GM18519 (cell line): ENCODE measurements around the gene TTC12.
"Not testable (repeated sequence)": the region's sequence is repeated elsewhere in the genome, so short reads cannot be mapped to it uniquely, and the experiment has no call there.

Experiments
- ATAC-seq: cut with Tn5 transposase; IDR thresholded peaks from one replicate; pipeline ENCODE4 v1.9.1; 2021; ENCODE audit warnings: mild to moderate bottlenecking, moderate library complexity; ENCODE audit not compliant: unreplicated experiment, low FRiP score

The TTC12 gene

DNA sequence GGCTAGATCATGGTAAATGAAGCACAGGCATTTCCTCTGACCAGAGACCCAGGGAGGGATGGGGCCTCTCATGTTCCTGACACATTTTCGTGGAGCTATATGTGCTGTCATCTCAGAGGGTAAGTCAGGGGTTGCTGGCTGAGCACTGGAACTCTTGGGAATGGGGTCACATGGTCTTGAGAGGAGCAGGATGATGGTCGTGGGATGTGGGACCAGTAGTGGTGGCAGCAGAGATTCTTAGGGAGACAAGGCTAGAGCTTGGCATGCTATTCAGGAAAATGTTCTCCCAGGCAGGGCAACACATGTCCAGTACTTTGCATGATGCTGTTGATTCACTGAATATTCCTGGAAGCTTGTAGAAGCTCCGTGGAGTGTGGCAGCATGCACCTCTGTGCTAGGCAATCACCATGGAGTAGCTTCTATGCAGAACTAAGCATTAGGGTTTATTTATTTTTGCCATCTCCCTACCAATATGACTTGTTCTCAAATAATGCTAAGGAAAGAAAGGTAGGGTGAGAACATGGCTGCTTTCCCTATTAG lies 31.4 kb upstream of the TTC12 start:
- ATAC-seq, result no peak

DNA sequence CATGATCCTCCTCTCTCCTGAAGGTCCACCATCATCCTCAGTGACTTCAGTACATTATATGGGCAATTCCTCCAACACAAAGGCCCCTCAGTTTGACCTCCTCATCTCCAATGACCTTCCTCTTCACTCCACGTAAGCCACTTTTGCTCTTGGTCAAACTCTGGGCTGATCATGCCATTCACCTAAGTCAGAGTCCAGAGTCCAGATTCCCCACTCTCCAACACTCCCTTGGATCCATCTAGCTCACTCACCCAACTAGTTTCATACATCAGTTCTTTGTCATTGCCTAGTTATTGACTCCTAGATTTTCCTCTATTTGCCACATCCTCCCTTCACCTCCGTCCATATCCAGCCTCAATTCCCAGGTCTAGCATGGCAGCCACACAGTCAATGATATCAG lies 30.5 kb upstream of the TTC12 start:
- ATAC-seq, result no peak

DNA sequence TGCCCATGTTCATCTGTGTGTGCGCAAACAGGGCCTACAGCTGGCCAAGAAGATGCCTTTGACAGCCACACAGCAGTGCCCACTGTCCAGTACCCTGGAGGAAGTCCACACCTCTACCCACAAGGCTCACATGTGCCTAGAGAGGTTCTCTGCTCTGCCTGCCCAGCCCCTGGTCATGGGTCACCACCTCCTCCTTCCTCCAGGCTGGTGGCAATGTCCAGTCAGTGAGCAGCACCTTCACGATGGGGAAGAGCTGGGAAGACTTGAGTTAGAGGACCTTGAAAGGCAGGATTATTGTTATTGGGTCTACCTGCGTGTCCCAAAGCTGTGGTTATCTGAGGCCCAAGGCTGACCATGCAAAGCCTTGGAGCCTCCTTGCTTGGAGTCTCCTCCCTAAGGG lies 28.4 kb upstream of the TTC12 start:
- no peak for ATAC-seq

DNA sequence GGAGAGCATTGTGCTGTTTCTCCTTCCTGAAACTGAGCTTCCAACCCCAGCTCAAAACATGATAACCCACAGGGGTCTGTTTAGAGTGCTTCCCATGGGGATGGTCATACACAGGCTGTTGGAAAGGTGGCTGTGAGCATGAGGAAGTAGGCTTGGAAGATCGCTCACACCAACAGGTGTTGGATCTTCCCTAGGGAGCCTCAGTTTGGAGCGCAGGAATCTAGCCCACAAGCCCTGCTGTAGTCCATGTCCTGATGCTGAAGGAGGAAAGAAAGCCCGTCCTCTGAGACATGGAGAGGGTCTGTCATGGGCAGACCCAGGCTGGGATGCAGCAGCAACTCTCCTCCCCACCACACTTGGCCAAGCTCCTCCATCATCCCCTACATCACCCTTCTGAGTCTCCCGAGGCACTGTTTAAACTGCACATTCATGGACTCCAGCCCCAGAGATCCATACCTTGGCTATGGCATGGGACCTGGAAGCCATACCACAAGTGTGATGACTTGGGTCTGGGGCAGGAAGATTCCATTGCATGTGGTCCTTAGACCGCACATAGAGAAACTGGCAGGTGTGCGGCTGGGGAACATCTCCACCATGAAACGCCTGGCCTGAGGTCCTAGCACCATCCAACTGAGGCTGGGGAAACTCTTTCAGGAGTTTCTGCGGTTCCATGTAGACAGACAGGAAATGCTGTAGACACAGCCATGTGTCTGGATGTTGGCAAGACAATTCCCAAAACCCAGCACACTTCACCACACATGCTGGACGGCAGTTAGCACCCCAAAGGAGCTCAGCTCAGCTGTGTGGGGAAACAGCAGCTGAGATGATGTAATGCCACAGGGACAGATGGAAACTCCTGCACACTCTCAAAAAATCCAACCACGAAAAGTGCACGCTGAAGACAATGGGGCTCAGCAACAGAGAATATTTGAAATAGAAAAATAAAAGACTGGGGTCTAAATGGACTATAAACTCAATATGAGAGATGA lies 27.6 kb upstream of the TTC12 start:
- no peak for ATAC-seq

DNA sequence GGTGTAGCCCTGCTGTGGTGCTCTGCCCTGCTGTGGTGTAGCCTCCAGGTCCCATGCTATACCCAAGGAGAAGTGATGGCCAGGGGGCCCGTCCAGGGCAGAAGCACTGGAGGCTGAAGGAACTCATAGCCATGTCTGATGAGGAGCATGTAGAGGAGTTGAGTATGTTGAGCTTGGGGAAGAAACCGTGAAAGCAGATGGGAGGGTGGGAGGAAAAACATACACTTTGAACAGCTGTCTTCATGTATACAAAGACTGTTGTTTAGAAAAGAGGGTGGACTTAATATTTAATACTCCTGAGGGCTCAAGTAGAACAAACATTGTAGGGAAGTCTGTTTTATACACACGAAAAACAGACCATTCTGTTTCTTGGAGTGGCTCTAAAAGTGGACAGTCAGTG lies 26.6 kb upstream of the TTC12 start:
- ATAC-seq, result no peak

DNA sequence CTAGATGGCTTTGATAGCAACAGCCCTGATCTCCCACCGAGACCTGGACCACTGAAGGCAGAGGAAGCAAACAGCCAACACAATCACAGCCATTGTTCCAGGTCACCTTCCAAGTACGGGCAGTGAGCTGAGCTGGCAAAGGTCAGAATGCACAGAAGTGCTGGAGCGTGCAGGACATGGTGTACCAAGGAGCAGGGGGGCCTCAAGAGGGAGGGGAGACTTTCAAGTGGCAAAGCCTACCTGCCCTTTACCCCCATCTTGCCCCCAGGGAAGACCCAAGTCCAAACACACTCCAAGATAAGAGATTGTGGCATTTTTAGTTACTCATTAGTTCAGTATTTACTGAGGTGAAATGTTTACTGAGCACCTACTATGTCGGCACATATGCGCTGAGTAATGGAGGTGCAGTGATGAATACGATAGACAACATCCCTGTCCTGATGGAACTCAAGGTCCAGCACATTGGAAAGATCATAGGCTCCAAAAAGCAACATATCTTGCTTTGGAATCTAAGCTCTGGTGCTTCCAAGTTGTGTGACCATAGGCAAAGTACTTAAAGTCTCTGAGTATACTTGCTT lies 26.0 kb upstream of the TTC12 start:
- ATAC-seq, result no peak

DNA sequence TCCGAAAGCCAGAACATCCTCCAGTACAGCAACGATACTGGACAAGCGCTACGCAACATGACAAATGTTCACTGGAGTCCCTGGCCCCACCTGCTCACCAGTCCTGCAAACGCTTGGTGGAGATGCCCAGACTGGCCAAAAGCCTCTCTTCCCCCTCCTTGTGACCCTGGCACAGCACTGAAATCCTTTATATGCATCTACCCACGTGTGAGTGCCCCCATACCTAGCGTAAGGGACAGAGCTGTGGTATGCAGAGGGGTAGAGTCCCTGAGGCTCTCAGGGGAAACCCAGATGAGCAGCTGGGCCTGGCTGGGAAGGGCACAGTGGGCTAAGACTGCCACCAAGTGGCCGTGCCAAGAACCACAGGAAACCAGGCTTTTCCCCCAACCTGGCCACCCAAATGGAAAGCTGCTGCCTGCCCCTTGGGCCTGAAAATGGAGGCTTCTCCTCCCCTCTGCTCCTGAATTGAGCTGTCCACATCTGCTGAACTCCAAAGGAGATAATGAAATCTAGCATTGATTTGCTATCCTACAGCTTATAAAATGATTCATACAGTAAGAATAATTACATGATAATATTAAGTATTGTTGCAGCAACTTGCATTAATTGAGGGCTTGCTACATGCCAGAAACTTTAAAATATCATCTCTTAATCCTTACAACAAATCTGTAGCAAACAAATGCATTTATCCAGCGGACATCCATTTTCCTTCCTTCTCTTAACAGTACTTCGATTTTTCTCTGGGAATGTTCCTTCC lies 24.8 kb upstream of the TTC12 start:
- ATAC-seq, result no peak

DNA sequence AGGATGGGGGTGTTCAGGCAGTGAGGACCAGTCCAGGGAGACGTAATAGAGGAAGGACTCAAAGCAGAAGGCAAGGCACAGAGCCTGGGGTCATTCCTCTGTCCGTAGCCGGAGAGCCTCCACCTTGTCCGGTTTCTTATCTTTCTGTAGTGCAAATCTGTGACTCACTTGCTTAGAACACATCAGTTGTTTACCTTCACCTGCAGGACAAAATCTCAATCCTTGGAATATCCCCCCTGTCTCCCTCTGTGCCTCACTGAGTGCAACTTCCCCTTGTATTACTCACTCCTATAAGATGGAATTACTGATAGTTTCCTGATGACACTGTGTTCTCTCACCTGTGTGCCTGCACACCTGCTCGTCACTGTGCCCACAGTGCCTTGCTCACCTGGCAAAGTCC lies 20.4 kb upstream of the TTC12 start:
- no peak for ATAC-seq

DNA sequence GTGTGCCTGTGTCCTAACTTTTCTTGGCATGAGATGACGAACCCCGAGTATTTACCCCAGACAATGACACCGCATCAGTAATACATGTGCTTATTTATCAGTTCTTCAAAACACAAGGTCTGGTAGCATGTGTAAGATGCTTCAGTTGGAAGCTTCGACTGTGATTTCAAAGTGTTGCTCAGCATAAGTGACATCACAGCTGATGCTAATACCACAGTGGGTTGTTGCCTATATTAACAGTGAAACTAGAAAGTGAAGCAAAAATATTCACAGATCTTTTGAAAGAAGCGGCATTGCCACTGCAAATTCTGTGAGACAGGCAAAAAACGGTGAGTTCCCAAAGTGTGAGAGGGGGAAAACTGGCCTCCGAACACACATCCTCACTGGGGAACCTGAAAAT lies 18.4 kb upstream of the TTC12 start:
- no peak for ATAC-seq

DNA sequence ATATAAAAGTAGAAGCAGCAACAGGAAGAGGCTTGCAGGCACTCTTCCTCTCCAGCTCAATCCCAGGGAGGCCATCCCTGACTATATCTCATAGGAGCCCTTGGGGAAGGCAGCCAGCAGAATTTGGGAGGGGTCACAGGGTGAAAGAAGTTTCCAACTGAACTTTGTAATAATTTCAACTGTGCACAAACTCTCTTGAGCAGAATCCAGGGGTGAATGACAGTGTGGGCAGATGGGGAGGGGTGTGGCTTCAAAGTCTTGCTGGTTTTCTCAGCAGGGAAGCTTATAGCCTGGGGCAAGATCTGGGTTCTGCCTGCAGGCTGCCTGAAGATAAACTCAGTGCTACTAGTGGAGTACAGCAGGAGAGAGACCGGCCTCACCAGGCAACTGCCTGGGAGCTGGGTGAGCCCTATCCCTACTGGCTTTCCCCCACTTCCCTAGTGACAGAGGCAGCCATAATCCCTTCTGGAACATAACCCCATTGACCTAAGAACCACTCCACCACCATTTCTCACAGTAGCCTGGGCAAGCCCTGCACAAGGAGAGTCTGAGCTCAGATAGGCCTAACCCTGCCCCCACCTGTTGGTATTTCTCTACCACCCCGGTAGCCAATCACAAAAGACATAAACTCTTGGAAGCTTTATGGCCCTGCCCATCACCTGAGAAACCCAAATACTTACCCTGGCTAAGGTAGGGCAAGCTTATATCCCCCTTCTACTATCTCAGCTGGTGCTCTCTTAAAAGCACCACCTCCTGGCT lies 17.8 kb upstream of the TTC12 start:
- ATAC-seq, result no peak

DNA sequence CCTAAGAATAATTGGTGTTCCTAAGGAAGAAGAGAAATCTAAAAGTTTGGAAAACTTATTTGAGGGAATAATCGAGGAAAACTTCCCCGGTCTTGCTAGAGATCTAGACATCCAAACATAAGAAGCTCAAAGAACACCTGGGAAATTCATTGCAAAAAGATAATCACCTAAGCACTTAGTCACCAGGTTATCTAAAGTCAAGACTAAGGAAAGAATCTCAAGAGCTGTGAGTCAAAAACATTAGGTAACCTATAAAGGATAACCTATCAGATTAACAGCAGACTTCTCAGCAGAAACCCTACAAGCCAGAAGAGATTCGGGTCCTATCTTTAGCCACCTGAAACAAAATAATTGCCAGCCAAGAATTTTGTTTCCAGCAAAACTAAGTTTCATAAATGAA lies 15.9 kb upstream of the TTC12 start:
- not testable (repeated sequence) for ATAC-seq

DNA sequence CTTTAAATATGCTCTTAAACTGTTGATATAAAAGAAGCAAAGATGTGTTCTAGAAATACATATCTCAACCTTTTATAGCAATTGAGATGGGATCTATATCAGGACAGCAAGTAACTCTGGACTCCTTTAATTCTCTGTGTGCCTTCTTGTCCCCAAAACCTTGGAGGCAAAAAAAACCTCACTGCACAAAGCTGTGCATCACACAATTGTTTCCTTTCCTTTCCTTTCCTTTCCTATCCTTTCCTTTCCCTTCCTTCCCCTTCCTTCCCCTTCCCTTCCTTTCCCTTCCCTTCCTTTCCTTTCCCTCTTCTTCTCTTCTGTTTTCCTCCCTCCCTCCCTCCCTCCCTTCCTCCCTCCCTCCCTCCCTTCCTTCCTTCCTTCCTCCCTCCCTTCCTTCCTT lies 9.5 kb upstream of the TTC12 start:
- ATAC-seq, result no peak

DNA sequence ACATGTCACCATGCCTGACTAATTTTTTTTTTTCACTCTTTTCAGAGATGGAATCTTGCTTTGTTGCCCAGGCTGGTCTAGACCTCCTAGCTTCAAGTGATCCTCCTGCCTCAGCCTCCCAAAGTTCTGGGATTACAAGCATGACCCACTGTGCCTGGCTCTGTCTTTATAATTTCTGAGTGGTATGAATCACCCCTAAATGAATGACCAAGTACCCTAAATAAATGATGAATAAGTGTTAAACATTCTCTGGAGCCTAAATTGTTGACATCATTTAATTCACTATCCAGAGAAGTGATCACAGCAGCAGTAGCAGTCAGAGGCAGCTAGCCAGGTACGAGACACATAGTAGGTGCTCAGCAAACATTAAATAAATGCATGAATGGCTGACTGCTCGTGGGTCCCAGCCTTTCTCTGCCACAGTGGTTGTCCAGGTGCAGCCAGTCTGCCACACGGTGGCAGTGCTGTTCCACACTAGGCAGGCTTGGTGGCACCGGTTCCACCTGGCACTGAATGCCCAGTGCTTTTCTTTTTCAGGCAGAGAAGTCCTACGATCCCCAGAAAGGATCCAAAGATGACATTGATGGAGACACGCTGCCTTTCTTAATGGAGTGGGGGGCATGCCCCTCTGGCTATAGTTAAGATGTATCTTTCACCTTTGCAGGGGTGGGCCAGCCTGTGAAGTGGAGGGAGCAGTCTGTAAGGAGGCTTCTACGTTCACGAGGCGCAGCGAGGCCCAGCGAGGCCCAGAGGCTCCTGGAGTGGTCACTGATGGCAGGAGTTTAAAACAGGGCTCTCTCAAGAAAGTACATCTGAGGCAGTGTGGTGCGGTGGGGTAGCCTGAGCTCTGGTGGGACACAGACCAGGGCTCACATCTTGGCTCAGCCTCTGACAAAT lies 8.7 kb upstream of the TTC12 start:
- no peak for ATAC-seq

DNA sequence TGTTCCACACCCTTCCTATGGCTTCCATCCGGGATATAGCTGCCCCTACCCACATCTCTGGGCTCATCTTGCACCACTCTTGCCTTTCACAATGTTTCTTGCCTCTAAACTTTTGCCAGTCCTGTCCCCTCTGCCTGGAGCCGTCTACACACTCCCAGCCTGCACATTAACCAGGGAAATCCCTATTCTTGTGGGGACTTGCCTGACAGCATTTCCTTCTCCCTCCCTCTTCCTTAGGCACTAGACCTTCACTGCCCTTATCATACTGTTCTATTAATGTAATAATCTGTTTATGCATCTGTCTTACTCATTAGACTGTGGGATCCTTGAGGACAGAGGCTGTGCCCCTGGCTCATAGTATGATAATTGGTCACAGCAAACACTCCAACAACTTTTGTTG lies 5.8 kb upstream of the TTC12 start:
- ATAC-seq, result no peak

DNA sequence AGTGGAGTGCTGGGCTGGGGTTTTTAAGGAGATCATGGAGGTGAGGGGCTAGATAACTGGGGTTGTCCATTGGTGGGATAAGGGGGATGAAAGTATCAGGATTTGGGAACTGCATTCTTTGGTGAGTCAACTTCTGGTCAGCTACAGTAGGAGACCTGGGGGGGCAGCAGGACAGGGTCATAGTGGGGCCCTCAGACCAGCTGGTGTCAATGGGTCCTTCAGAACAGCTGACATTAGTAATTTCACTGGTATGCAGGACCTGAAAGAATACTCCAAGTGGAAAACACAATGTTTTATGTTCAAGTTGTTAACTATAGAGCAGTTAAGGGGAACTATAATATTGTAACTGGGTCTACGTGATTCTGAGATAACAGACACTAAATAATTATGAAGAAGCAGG lies 2.8 kb upstream of the TTC12 start:
- ATAC-seq, result no peak

DNA sequence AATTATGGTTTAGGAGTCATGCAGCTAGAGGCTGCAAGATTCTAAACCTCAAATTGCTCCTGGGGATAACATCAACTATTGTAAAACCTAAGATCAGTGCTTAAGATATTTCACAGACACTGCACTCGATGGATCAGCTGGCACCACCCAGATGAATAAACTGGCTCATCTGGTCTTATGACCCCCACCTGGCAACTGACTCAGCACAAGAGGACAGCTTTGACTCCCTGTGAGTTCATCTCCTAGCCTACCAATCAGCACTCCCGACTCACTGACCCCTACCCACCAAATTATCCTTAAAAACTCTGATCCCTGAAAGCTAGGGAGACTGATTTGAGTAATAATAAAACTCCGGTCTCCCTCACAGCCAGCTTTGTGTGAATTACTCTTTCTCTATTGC lies 782 bp upstream of the TTC12 start:
- ATAC-seq, result no peak

DNA sequence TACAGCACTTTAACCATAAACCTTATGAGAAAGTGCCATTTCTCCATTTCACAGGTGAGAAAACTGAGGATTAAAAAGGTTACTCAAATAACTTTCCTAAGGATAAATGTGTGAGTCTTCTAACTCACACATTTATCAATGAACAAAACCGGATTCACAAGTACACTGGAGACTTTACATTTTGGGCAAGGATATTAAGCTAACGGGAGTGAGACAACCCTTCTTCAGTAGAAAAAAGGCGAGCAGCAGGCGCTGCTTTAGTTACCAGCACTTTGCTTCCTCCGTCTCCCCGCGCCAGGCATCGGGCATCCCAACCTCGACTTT lies 356 bp upstream of the TTC12 start:
- no peak for ATAC-seq

DNA sequence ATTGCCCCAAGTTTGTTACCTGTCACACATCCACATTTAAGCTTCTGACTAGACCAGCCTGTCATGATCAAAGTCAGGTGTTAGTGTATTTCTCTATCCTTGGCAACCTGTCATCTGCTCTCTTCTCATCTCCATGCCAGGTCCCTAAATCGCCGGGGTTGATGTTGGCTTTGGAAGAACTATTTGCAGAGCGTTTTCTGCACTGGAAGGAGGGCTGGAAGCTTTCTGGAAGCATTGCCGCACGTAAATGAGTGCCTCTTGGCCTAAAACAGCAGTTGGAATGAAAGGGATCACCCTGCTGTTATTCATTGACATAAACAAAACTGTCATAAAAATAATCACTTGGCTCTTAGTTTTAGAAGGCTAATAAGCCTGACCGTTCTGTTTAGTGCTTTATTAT lies 1.4 kb downstream of the TTC12 start:
- no peak for ATAC-seq

DNA sequence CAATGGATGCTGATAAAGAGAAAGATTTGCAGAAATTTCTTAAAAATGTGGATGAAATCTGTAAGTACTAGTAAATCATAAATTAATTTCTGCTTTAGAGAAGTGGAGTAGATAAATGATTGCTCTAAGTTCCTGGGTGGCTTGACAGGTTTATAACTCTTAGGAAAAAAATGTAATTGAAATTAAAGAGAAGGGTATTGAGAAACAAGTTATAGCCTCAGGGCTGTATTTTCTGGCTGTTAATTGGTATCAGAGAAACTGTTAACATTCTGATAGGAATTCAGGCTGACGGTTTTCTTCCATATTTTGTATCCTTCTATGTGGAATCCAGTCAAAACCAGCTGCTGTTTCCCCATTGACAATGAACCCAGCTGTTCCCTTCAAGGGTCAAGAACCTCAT lies 1.9 kb downstream of the TTC12 start:
- no peak for ATAC-seq

DNA sequence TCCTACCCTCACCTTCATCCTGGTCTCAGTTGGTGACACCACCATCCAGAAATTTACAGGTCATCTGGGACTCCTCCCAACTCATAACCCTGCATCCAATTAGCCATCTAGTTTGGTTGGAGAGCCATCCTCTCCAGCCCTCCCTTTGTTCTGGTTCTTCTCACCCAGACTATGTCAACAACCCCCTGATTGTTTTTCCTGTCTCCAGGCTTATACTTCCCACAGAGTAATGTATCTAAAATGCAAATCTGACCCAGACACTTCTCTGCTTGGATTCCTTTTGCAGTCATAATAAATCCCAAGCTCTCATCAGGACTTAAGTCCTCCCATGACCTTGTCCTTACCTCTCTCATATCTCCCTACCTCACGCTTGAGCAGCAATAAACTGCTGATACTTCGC lies 3.0 kb downstream of the TTC12 start:
- ATAC-seq, result no peak
